T47D (cell line): ENCODE results near the gene ZNF430.

ENCODE experiments used
- DNase-seq, 2 experiments: peaks; one replicate each; pipeline versions ENCODE4 v3.0.0 to v3.0.0-alpha.2; 2011 to 2012; ENCODE audit warnings: low read depth in 1 of 2, low spot score in 1 of 2
- JUND ChIP-seq: IDR thresholded peaks from 2 replicates; pipeline ENCODE4 v1.6.1; 2012; ENCODE audit warnings: low read depth
- in situ Hi-C: cut with HindIII; loops from 2 replicates; pipeline ENCODE4 v1.10.0; 2016; ENCODE audit warnings: low sequenced_read_pairs, low pct_unique_long_range_greater_than_20kb

Gene ZNF430

GRCh38 chr19:21084343-21084742 is 63.9 kb downstream of the ZNF430 start:
- DNase-seq: no peak
- no peak for TF ChIP-seq JUND
- in situ Hi-C loops: no loop called here

GRCh38 chr19:21087871-21088270 is 67.4 kb downstream of the ZNF430 start:
- no peak for DNase-seq
- TF ChIP-seq JUND: no peak
- in situ Hi-C loops: no loop called here

DNA sequence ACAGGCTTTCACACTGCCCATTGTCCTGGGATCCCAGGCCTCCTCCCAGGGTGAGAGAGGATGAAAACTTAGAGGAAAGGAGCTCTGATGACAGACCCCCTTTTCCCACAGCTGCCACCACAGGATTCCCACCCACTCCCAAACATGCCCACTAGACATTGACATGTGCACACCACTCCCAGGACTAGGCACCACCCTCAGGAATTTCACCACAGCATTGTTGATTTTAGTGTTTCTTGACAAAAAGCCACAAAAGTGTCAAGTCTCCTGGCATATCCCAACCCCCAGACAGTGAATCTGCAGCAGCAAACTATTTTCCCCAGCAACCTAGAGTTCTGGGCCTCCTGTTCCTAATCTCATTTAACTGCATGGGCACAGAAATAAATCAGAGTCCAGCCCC is 71.7 kb downstream of the ZNF430 start:
- no peak for TF ChIP-seq JUND
- in situ Hi-C loops: no loop called here
- DNase-seq: no peak

GRCh38 chr19:21094347-21095025 is 74.0 kb downstream of the ZNF430 start:
- in situ Hi-C loops: no loop called here
- no peak for DNase-seq
- TF ChIP-seq JUND: no peak

DNA sequence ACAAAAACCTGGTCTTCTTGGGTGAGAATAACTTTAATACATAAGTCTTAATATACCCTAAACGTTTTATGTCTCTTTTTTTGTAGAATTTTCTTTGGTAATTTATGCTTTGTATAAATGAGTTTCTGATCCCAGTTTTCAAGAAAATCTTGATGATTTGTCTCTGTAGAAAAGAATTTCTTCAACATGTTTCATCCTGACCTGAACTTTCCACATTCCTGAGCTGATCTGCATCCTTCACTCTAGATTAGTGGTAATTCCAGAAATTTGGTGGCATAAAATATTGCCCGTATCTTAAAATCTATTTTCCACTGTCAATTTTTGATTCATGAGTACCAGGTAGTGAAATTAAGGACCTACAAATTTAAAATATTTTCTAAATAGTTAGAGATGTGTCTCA is 77.8 kb downstream of the ZNF430 start:
- DNase-seq: no peak
- no peak for TF ChIP-seq JUND
- in situ Hi-C loops: no loop called here

DNA sequence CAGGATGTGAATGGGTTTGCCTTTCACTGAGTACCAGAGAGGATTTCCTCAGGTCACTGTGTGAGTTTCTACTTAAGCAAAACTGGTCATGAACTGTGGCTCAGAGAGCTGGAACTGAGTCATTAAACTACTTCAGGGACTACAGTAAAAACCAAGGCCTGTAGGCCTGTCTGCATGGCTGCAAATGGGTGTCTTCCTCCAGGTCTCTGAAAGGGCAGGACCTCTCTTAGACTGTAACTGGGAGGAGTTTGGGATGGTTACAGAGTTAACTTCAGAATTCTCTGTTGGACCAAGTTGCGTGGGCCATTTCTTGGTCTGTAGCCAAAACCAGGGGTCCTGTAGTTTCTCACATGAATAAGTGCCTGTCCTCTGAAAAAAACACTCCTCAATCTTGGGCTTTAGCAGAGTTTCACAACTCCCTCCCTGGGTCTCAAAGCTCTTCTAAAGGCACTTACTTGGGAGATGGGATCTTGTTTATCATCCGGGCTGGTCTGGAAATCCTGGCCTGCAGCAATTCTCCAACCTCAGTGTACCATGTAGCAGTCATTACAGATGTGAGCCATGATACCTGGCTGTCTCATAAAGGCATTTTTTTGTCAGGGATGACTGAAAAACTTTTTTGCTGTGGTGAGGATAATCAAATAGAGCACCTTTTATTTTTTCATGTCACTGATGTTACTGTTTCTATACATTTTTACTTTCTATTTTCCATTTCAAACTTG is 81.2 kb downstream of the ZNF430 start:
- in situ Hi-C loops: no loop called here
- no peak for TF ChIP-seq JUND
- DNase-seq: no peak

- no peak for DNase-seq
- in situ Hi-C loops: no loop called here
- no peak for TF ChIP-seq JUND
Observed at GRCh38 chr19:21109116-21109515, 88.7 kb downstream of the ZNF430 start.
